ENCODE measurements around the gene RPTOR.

Gene RPTOR

DNA sequence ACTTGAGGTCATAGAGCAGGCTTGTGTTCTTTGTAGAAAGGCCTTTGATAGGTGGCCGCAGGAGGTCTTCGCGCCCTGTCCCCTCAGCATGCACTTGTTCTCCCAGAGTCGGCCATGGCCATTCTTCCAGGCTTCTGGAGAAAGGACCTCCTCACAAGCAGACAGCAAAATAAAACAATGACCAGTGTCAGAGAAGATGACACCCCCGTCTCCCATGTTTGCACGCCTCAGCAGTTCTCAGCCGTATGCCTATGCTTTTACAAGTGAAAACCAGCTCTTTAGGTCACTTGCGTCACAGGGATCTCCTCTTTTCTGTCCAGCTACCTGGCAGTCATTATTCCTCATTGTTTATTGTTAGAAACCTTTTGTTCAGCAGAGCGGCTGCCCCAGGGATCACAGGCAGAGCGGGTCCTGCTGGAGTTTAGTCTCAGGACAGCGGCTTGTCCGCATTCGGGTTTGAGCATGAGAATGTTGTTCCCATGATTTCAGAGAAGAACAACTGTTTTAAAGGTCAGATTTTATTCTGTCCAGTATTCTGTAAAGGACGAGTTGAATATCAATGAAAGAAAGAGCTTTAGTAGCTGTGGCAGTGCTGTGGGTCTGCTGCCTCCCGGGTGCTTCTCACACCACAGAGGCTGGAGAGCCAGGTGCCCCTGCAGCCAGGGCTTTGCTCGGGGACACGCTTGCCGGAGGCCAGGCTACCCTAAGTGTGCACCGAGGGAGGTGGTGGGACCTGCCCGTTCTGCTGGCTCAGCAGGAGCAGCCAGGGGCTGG, 123.9 kb downstream of the RPTOR start:
- H3K4me3 ChIP-seq (ENCODE audit: low read depth, low read length), result no peak overlapping the region
- no peak for DNase-seq (ENCODE audit: low read depth)
- TF ChIP-seq, protein P1, sequence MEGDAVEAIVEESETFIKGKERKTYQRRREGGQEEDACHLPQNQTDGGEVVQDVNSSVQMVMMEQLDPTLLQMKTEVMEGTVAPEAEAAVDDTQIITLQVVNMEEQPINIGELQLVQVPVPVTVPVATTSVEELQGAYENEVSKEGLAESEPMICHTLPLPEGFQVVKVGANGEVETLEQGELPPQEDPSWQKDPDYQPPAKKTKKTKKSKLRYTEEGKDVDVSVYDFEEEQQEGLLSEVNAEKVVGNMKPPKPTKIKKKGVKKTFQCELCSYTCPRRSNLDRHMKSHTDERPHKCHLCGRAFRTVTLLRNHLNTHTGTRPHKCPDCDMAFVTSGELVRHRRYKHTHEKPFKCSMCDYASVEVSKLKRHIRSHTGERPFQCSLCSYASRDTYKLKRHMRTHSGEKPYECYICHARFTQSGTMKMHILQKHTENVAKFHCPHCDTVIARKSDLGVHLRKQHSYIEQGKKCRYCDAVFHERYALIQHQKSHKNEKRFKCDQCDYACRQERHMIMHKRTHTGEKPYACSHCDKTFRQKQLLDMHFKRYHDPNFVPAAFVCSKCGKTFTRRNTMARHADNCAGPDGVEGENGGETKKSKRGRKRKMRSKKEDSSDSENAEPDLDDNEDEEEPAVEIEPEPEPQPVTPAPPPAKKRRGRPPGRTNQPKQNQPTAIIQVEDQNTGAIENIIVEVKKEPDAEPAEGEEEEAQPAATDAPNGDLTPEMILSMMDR (IDR thresholded peaks at IDR 0.05; ENCODE audit: control insufficient read depth, extremely low read depth, insufficient read depth), result no peak

- H3K4me3 ChIP-seq (ENCODE audit: low read depth, low read length), result no peak overlapping the region
- DNase-seq (ENCODE audit: low read depth), result peak; percentile 28
- TF ChIP-seq, protein P1 (IDR thresholded peaks at IDR 0.05; ENCODE audit: control insufficient read depth, extremely low read depth, insufficient read depth), result peak; percentile 30; the same call in 1 of the 2 replicates
Measured at GRCh38 chr17:80671039-80671824, 126.6 kb downstream of the RPTOR start.

GRCh38 chr17:80671825-80672110, 127.1 kb downstream of the RPTOR start:
- H3K4me3 ChIP-seq (ENCODE audit: low read depth, low read length), result no peak overlapping the region
- no peak for DNase-seq (ENCODE audit: low read depth)
- TF ChIP-seq, protein P1 (IDR thresholded peaks at IDR 0.05; ENCODE audit: control insufficient read depth, extremely low read depth, insufficient read depth), result no peak

GRCh38 chr17:80673152-80673920, 128.7 kb downstream of the RPTOR start:
- DNase-seq (ENCODE audit: low read depth), result no peak
- TF ChIP-seq, protein P1 (IDR thresholded peaks at IDR 0.05; ENCODE audit: control insufficient read depth, extremely low read depth, insufficient read depth), result no peak

DNA sequence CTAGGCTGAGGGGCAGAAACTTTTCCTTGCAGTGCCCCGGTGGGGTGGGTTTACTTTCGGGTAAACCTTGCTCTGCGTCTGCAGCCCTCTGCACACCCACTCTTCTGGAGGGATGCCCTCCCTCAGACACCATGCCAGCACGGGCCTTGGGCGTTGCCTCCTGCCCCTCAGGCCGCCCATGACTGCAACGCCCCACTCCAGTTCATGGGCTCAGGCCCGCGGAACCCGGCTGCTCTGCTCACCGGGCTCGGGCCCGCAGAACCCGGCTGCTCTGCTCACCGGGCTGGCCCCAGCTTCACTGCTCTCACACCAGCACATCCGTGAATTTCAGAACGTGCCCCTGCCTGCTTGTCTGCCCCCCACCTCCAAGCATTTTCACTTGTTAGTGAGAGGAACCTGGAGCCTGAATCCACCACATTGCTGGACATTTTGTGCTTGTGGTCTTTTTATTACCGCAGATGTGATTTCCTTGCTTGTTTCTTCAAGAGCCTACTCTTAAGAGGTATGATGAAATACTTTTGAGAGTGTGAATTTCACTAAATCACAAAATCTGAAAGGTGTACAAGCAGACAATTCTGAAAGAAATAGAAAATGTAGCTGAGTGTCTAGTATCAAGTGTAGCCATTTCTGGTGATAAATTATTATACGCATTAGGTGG, 130.9 kb downstream of the RPTOR start:
- TF ChIP-seq, protein P1 (IDR thresholded peaks at IDR 0.05; ENCODE audit: control insufficient read depth, extremely low read depth, insufficient read depth), result no peak
- DNase-seq (ENCODE audit: low read depth), result no peak
- H3K4me3 ChIP-seq (ENCODE audit: low read depth, low read length), result no peak overlapping the region

More at GRCh38 chr17:80673152-80673920, 128.7 kb downstream of the RPTOR start:
- H3K4me3 ChIP-seq (ENCODE audit: low read depth, low read length), result no peak overlapping the region

DNA sequence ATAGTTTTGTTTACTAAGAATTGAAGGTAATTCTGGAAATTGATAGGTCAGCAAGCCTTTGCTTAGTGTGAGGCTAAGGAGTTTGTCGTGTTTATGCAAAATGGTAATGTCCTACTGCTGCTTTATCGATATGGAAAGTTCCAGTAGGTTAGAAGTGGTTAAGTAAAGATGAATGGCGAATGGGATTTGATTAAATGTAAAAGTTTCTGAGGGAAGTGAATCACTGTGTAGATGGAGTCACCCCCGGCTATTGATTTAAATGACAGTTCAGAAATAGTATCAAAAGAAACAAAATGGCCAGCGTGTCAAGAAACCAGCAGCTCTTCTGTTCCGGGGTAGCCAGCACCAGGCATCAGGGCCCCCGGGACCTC, 131.4 kb downstream of the RPTOR start:
- H3K4me3 ChIP-seq (ENCODE audit: low read depth, low read length), result no peak overlapping the region
- TF ChIP-seq, protein P1 (IDR thresholded peaks at IDR 0.05; ENCODE audit: control insufficient read depth, extremely low read depth, insufficient read depth), result no peak

More for the DNA sequence above, 131.4 kb downstream of the RPTOR start:
- no peak for DNase-seq (ENCODE audit: low read depth)

All from LNCaP clone FGC (cell line).